HepG2 (cell line): ENCODE data around the gene CA6. TPM values are rescaled to one million over a fixed set of nuclear protein-coding genes. Genes with fewer than 3 reads are reported as not detected.

Source experiments
- BATF2 ChIP-seq: sonication (generic); formaldehyde crosslinking; IDR thresholded peaks from 2 replicates; pipeline ENCODE4 v1.8.0; 2022; ENCODE audit warnings: mild to moderate bottlenecking, missing genetic modification reagents, moderate library complexity
- KLF16 ChIP-seq, 2 experiments: sonication (generic) in 1 of 2; formaldehyde crosslinking in 1 of 2; IDR thresholded peaks; 2 replicates each; pipeline versions ENCODE4 v1.6.1 to v1.8.0; 2016 to 2023; ENCODE audit warnings: missing genetic modification reagents in 2 of 2, missing compliant biosample characterization in 1 of 2
- SALL1 ChIP-seq: sonication (generic); formaldehyde crosslinking; IDR thresholded peaks from 2 replicates; pipeline ENCODE4 v1.8.0; 2022; ENCODE audit warnings: mild to moderate bottlenecking, missing genetic modification reagents
- SP5 ChIP-seq: IDR thresholded peaks from 2 replicates; pipeline ENCODE4 v1.6.1; 2016; ENCODE audit warnings: low read depth, borderline replicate concordance
- TOE1 ChIP-seq: sonication (generic); formaldehyde crosslinking; IDR thresholded peaks from 2 replicates; pipeline ENCODE4 v1.4.0; 2020; ENCODE audit warnings: mild to moderate bottlenecking, missing genetic modification reagents
- ZKSCAN8 ChIP-seq: IDR thresholded peaks from 2 replicates; pipeline ENCODE4 v1.6.1; 2016; ENCODE audit warnings: borderline replicate concordance, missing genetic modification reagents, missing compliant biosample characterization
- ZNF350 ChIP-seq: sonication (generic); formaldehyde crosslinking; IDR thresholded peaks from 2 replicates; pipeline ENCODE4 v1.4.0; 2020; ENCODE audit warnings: mild to moderate bottlenecking, low read depth, missing genetic modification reagents, borderline replicate concordance
- ZNF720 ChIP-seq: sonication (generic); formaldehyde crosslinking; IDR thresholded peaks from 2 replicates; pipeline ENCODE4 v1.4.0; 2020; ENCODE audit warnings: missing genetic modification reagents
- polyA plus RNA-seq, 8 experiments: library from polyadenylated mRNA; depleted of rRNA in 3 of 8; stranded (reverse) in 7 of 8; unstranded in 1 of 8; fragments of >200 nt; fragmentation: Illumina TruSeq in 4 of 8; extraction: Trizol in 4 of 8; gene quantifications; 2 replicates each; pipeline versions ENCODE4 v1.2.1 to v1.2.3, GENCODE V29; 2011 to 2016; ENCODE audit warnings: low read depth in 4 of 8, missing spikeins in 1 of 8, mixed read lengths in 1 of 8; ENCODE audit not compliant: insufficient read depth in 1 of 8
- total RNA-seq, 5 experiments: library from RNA; depleted of rRNA; stranded (reverse); fragments of >200 nt; fragmentation: Illumina TruSeq; extraction: Trizol; gene quantifications; 2 replicates each; pipeline ENCODE4 v1.2.3, GENCODE V29; 2016; ENCODE audit warnings: low read depth in 1 of 5
- TF ChIP-seq, protein P1 (sequence below): IDR thresholded peaks from 2 replicates; pipeline ENCODE4 v1.6.1; 2012; ENCODE audit warnings: low read length, improper control_type of control experiment

The CA6 gene
- total and polyA plus RNA-seq, 2 of the 13 experiments (the other 11 are each of a cell fraction or from before 2014, with no cell fraction given) = not detected

DNA sequence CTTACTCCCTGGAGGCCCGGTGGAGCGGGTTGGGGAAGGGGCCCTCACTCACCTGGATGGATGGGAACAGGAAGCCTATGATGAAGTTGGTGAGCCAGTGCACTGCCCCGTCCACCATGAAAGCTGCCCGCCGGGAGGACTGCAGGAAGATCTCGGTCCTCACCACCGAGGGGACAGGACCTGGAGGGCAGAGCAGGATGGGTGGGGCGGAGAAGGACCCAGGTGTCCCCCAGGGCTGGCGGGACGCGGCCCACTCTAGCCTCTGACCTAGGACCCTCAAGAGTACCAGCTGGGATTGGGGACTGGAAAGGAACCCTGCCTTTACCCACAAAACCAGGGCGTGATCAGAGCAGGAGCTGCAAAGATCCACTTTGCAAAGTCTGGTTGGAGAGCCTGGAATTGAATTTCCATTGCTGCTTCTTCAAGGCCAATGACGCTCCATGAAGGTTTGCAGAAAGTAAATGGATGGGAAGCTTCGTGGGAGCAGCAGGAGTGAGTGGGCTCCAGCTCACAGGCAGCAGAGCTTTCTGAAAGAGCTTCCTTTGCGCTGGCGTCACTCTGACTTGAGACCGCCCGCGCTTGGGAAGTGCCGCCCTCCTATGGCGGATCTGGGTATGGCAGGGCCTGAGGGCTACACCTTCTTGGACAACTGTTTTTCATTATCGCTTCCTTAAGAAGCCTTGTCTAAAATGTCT lies 59.2 kb downstream of the CA6 start (continued):
- TF ChIP-seq, protein P1, sequence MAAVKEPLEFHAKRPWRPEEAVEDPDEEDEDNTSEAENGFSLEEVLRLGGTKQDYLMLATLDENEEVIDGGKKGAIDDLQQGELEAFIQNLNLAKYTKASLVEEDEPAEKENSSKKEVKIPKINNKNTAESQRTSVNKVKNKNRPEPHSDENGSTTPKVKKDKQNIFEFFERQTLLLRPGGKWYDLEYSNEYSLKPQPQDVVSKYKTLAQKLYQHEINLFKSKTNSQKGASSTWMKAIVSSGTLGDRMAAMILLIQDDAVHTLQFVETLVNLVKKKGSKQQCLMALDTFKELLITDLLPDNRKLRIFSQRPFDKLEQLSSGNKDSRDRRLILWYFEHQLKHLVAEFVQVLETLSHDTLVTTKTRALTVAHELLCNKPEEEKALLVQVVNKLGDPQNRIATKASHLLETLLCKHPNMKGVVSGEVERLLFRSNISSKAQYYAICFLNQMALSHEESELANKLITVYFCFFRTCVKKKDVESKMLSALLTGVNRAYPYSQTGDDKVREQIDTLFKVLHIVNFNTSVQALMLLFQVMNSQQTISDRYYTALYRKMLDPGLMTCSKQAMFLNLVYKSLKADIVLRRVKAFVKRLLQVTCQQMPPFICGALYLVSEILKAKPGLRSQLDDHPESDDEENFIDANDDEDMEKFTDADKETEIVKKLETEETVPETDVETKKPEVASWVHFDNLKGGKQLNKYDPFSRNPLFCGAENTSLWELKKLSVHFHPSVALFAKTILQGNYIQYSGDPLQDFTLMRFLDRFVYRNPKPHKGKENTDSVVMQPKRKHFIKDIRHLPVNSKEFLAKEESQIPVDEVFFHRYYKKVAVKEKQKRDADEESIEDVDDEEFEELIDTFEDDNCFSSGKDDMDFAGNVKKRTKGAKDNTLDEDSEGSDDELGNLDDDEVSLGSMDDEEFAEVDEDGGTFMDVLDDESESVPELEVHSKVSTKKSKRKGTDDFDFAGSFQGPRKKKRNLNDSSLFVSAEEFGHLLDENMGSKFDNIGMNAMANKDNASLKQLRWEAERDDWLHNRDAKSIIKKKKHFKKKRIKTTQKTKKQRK = no peak
- no peak for TF ChIP-seq TOE1
- TF ChIP-seq BATF2 (CRISPR knock-in tag) = no peak
- TF ChIP-seq SALL1 (CRISPR knock-in tag) = peak; percentile 55; the same call in 1 of the 2 replicates
- TF ChIP-seq ZKSCAN8 (CRISPR knock-in tag) = no peak
- TF ChIP-seq ZNF350 (CRISPR knock-in tag) = 0 out of 2 replicates have a peak, but pooled peaks have one; percentile 24
- no peak for TF ChIP-seq SP5 (CRISPR knock-in tag)
- no peak for TF ChIP-seq ZNF720 (CRISPR knock-in tag)
- peak in 1 of 2 experiments; percentile 27; a peak in 1 of 4 replicates for TF ChIP-seq KLF16 (CRISPR knock-in tag; IDR thresholded peaks at IDR 0.05)
- TF ChIP-seq, all 625 proteins: peak for 39
